Activated CD8-positive, alpha-beta T cell treated with anti-CD3 and anti-CD28 coated beads for 36 hours (primary cell): ENCODE measurements around the gene LRRC8B. TPM values are rescaled to one million over a fixed set of nuclear protein-coding genes. Genes with fewer than 3 reads are reported as not detected.

Experiments
- ATAC-seq: fragments of 200-7000 bp; cut with Tn5 transposase; one replicate; pipeline ENCODE4 v1.10.0; 2021; ENCODE audit warnings: mild to moderate bottlenecking, moderate library complexity
- CTCF ChIA-PET: fragments of 350-600 bp; sonication (Branson Sonifier 250); formaldehyde crosslinking; loops from one replicate; lab custom pipeline; 2021; ENCODE audit warnings: antibody characterized with exemption; lab: Charles Lee
- POLR2A ChIA-PET: fragments of 350-600 bp; sonication (Branson Sonifier 250); formaldehyde crosslinking; loops from one replicate; lab custom pipeline; 2021; ENCODE audit warnings: antibody characterized with exemption; lab: Charles Lee
- DNase-seq: peaks from one replicate; pipeline ENCODE4 v3.0.0-alpha.2; 2020
- H3K27ac Mint-ChIP-seq: one replicate; pipeline ENCODE4 v1.8.0; 2021; ENCODE audit warnings: mild to moderate bottlenecking, mixed read lengths
- H3K27me3 Mint-ChIP-seq: one replicate; pipeline ENCODE4 v1.8.0; 2021; ENCODE audit warnings: mixed read lengths
- H3K36me3 Mint-ChIP-seq: one replicate; pipeline ENCODE4 v1.8.0; 2021; ENCODE audit warnings: low read depth, mixed read lengths
- H3K4me1 Mint-ChIP-seq: one replicate; pipeline ENCODE4 v1.8.0; 2021; ENCODE audit warnings: low read depth, mixed read lengths
- H3K4me3 Mint-ChIP-seq: one replicate; pipeline ENCODE4 v1.8.0; 2021; ENCODE audit warnings: mild to moderate bottlenecking, moderate library complexity, mixed read lengths
- H3K9me3 Mint-ChIP-seq: one replicate; pipeline ENCODE4 v1.8.0; 2021; ENCODE audit warnings: mixed read lengths
- CTCF ChIP-seq: fragments of 200-600 bp; IDR thresholded peaks from one replicate; pipeline ENCODE4 v1.8.0; 2022; ENCODE audit warnings: antibody characterized with exemption, mild to moderate bottlenecking
- intact Hi-C: fragments of 100-400 bp; cut with micrococcal nuclease; formaldehyde crosslinking; loops from one replicate; pipeline ENCODE4 v1.10.0; 2022
- total RNA-seq, 2 experiments: library from RNA; stranded (reverse); gene quantifications; one replicate each; pipeline ENCODE4 v1.2.3, GENCODE V29; 2021

The LRRC8B gene
- total RNA-seq, 2 experiments from 2014 or later: 24.9 to 31.7 TPM

GRCh38 chr1:89556726-89557444 lies 32.3 kb downstream of the LRRC8B start:
- Mint-ChIP-seq H3K27me3 (no peaks in the 10 kb centered on the region), H3K4me3 (no peak overlapping the region), H3K36me3 (peaks cover 68% of the 10 kb centered on the region), H3K27ac (peak overlapping the region; percentile 64), H3K9me3 (peaks cover 8% of the 10 kb centered on the region), H3K4me1 (peaks cover 55% of the 10 kb centered on the region)
- ATAC-seq (no peak), DNase-seq (no peak)
- ChIA-PET CTCF (interaction anchor here (0.7 to 1.0 kb wide), 2 partner anchors 23 to 29 kb away, joined by 3 read pairs; no protein-coding TSS in a partner anchor), POLR2A (interaction anchor here (0.8 to 1.1 kb wide), 2 partner anchors 44 to 78 kb away, joined by 3 to 4 read pairs; no protein-coding TSS in a partner anchor)
- TF ChIP-seq CTCF: no peak
- intact Hi-C loops: loop anchor here (5.0 kb wide), 1 partner anchor 35 kb away; no protein-coding TSS in a partner anchor

GRCh38 chr1:89557445-89557825 lies 32.8 kb downstream of the LRRC8B start:
- Mint-ChIP-seq H3K4me1 (peaks cover 54% of the 10 kb centered on the region), H3K36me3 (peaks cover 72% of the 10 kb centered on the region), H3K4me3 (no peak overlapping the region), H3K27ac (no peak overlapping the region), H3K9me3 (peaks cover 8% of the 10 kb centered on the region), H3K27me3 (no peaks in the 10 kb centered on the region)
- ChIA-PET CTCF (interaction anchor here (0.7 to 1.0 kb wide), 2 partner anchors 23 to 29 kb away, joined by 3 read pairs; no protein-coding TSS in a partner anchor), POLR2A (interaction anchor here (0.8 to 1.6 kb wide), 3 partner anchors 24 to 77 kb away, joined by 3 to 4 read pairs (median 4); no protein-coding TSS in a partner anchor)
- intact Hi-C loops: loop anchor here (5.0 kb wide), 1 partner anchor 35 kb away; no protein-coding TSS in a partner anchor
- TF ChIP-seq CTCF: no peak
- DNase-seq (no peak), ATAC-seq (no peak)

- no peak for TF ChIP-seq CTCF
- peak; percentile 55 for ATAC-seq
- ChIA-PET CTCF (interaction anchor here (1.0 kb wide), 1 partner anchor 24 kb away, joined by 3 read pairs; no protein-coding TSS in a partner anchor), POLR2A (interaction anchor here (1.0 to 1.6 kb wide), 3 partner anchors 12 to 23 kb away, joined by 3 to 4 read pairs (median 4); no protein-coding TSS in a partner anchor)
- intact Hi-C loops: loop anchor here (5.0 kb wide), 1 partner anchor 34 kb away; no protein-coding TSS in a partner anchor
- H3K27ac Mint-ChIP-seq: peak overlapping the region; percentile 53
- peaks cover 8% of the 10 kb centered on the region for H3K9me3 Mint-ChIP-seq
- H3K4me1 Mint-ChIP-seq: peaks cover 52% of the 10 kb centered on the region
- H3K27me3 Mint-ChIP-seq: no peaks in the 10 kb centered on the region
- peaks cover 71% of the 10 kb centered on the region for H3K36me3 Mint-ChIP-seq
- H3K4me3 Mint-ChIP-seq: no peak overlapping the region
- peak; percentile 30 for DNase-seq
Observed at GRCh38 chr1:89557956-89558355, 33.3 kb downstream of the LRRC8B start.

- H3K4me1 Mint-ChIP-seq: peaks cover 41% of the 10 kb centered on the region
- ATAC-seq: no peak
- ChIA-PET CTCF (interaction anchor here (0.6 to 1.3 kb wide), 5 partner anchors 9 to 34 kb away, joined by 3 to 5 read pairs (median 3); no protein-coding TSS in a partner anchor), POLR2A (interaction anchor here (1.0 kb wide), 1 partner anchor 14 kb away, joined by 3 read pairs; no protein-coding TSS in a partner anchor)
- peaks cover 55% of the 10 kb centered on the region for H3K36me3 Mint-ChIP-seq
- H3K27ac Mint-ChIP-seq: no peak overlapping the region
- no peaks in the 10 kb centered on the region for H3K27me3 Mint-ChIP-seq
- no peak overlapping the region for H3K4me3 Mint-ChIP-seq
- peaks cover 1% of the 10 kb centered on the region for H3K9me3 Mint-ChIP-seq
- intact Hi-C loops: no loop called here
- TF ChIP-seq CTCF: no peak
- no peak for DNase-seq
Observed at GRCh38 chr1:89563957-89564604, 39.5 kb downstream of the LRRC8B start.
